Stimulated activated CD4-positive, alpha-beta T cell treated with anti-CD3 and anti-CD28 coated beads, TNF-alpha, amount 100 ng/mL, for 24 hours (primary cell): ENCODE results near the gene ELN.
A peak's percentile ranks its signal among the peaks of the same experiment; 100 is the strongest.

ENCODE experiments used
- DNase-seq, 3 experiments: peaks; one replicate each; pipeline ENCODE4 v3.0.0-alpha.2; 2020; ENCODE audit warnings: low read depth in 3 of 3

The ELN gene

GRCh38 chr7:74061840-74062539, 34.0 kb downstream of the ELN start:
- peak in 2 of 3 experiments; percentile 30 to 44 for DNase-seq

- DNase-seq = no peak
These were observed 35.3 kb downstream of the ELN start for GRCh38 chr7:74063223-74063641.

GRCh38 chr7:74063646-74064045, 35.7 kb downstream of the ELN start:
- no peak for DNase-seq

- DNase-seq = no peak
These were observed 36.7 kb downstream of the ELN start for GRCh38 chr7:74064696-74065095.

- no peak for DNase-seq
These were observed 38.7 kb downstream of the ELN start for GRCh38 chr7:74066626-74067025.

GRCh38 chr7:74068378-74069085, 40.6 kb downstream of the ELN start:
- DNase-seq = no peak

GRCh38 chr7:74069086-74069541, 41.1 kb downstream of the ELN start:
- no peak for DNase-seq

- DNase-seq = no peak
These were observed 42.0 kb downstream of the ELN start for GRCh38 chr7:74069790-74070618.

GRCh38 chr7:74070619-74070921, 42.6 kb downstream of the ELN start:
- no peak for DNase-seq

GRCh38 chr7:74071121-74071520, 43.1 kb downstream of the ELN start:
- no peak for DNase-seq

- DNase-seq = no peak
These were observed 46.8 kb downstream of the ELN start for GRCh38 chr7:74074770-74075169.

GRCh38 chr7:74078461-74078860, 50.5 kb downstream of the ELN start:
- DNase-seq = no peak

- DNase-seq = no peak
These were observed 54.8 kb downstream of the ELN start for GRCh38 chr7:74082770-74083116.

- DNase-seq = peak; percentile 54 to 75 (median 72)
These were observed 55.3 kb downstream of the ELN start, which contains the start of gene LIMK1 for GRCh38 chr7:74083117-74083876. LIMK1 (plus strand) TSS chr7:74083804; CDS start chr7:74083991, 187 bp downstream.

- DNase-seq = peak in 1 of 3 experiments; percentile 35
These were observed 56.2 kb downstream of the ELN start for GRCh38 chr7:74083928-74084721.

- no peak for DNase-seq
These were observed 57.0 kb downstream of the ELN start for GRCh38 chr7:74084722-74085578.

- no peak for DNase-seq
These were observed 59.9 kb downstream of the ELN start for GRCh38 chr7:74087791-74088453.

- no peak for DNase-seq
These were observed 64.5 kb downstream of the ELN start for GRCh38 chr7:74092321-74092963.

GRCh38 chr7:74092964-74093471, 65.0 kb downstream of the ELN start:
- no peak for DNase-seq
